ENCODE measurements around the gene TSC22D4.
A peak's percentile ranks its signal among the peaks of the same experiment; 100 is the strongest.

DNA sequence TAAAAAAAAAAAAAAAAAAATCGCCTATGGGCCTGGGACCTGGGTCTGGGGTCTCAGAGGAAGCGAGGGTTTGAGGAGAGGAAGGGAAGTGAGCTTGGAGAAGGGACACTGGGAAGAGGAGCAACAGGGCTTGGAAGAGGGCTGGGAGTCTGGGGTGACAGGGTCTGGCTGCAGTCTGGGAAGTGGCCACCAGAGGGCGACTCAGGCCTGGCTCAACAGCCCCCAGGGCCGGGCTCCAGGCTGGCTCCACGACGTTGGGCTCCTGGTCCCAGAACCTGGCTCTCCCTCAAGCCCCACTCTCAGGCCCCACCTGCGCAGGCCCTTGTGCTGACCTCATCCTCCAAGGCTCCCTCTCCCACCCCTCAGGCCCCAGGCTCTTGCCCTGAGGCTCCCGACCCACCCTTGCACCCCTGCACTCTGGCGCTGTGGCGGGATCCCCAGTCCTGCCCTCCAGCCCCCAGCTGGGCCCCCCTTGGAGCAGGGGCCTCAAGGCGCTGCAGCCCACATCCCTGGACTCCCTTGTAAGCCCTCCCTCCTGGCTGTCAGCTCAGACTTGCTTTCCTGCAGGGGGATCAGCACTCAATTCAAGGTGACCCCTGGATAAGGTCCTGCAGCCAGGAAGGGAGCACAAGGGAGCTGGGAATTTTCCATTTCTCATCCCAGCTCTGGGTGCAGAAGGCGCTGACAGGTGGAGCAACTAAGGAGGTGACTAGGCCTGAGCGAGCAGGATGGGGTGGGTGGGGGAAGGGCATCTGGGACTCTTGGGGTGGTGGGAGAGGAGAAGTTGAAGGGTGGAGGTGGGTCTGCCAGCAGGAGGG lies 9.6 kb downstream of the TSC22D4 start:
- TF ChIP-seq NFRKB (IDR thresholded peaks at IDR 0.05; ENCODE audit: low read depth) (no peak), ERF (CRISPR knock-in tag; IDR thresholded peaks at IDR 0.05) (no peak), GATAD2A (IDR thresholded peaks at IDR 0.05) (0 out of 2 replicates have a peak, but pooled peaks have one; percentile 15), JUNB (CRISPR knock-in tag; conservative IDR thresholded peaks at IDR 0.05) (no peak), CBX5 (IDR thresholded peaks at IDR 0.05; ENCODE audit: borderline replicate concordance, low read depth) (no peak), FOS (IDR thresholded peaks at IDR 0.05; ENCODE audit: extremely low read depth, insufficient read length) (no peak), ATF1 (CRISPR knock-in tag; IDR thresholded peaks at IDR 0.05) (no peak), ATF1 (tag; IDR thresholded peaks at IDR 0.05) (no peak)
- TF ChIP-seq, protein P1, sequence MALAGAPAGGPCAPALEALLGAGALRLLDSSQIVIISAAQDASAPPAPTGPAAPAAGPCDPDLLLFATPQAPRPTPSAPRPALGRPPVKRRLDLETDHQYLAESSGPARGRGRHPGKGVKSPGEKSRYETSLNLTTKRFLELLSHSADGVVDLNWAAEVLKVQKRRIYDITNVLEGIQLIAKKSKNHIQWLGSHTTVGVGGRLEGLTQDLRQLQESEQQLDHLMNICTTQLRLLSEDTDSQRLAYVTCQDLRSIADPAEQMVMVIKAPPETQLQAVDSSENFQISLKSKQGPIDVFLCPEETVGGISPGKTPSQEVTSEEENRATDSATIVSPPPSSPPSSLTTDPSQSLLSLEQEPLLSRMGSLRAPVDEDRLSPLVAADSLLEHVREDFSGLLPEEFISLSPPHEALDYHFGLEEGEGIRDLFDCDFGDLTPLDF (CRISPR knock-in tag; IDR thresholded peaks at IDR 0.05), result no peak
- TF ChIP-seq, protein P2, sequence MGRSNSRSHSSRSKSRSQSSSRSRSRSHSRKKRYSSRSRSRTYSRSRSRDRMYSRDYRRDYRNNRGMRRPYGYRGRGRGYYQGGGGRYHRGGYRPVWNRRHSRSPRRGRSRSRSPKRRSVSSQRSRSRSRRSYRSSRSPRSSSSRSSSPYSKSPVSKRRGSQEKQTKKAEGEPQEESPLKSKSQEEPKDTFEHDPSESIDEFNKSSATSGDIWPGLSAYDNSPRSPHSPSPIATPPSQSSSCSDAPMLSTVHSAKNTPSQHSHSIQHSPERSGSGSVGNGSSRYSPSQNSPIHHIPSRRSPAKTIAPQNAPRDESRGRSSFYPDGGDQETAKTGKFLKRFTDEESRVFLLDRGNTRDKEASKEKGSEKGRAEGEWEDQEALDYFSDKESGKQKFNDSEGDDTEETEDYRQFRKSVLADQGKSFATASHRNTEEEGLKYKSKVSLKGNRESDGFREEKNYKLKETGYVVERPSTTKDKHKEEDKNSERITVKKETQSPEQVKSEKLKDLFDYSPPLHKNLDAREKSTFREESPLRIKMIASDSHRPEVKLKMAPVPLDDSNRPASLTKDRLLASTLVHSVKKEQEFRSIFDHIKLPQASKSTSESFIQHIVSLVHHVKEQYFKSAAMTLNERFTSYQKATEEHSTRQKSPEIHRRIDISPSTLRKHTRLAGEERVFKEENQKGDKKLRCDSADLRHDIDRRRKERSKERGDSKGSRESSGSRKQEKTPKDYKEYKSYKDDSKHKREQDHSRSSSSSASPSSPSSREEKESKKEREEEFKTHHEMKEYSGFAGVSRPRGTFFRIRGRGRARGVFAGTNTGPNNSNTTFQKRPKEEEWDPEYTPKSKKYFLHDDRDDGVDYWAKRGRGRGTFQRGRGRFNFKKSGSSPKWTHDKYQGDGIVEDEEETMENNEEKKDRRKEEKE (IDR thresholded peaks at IDR 0.05; ENCODE audit: borderline replicate concordance in 1 of 2, control insufficient read depth in 1 of 2, low read depth in 2 of 2, low read length in 1 of 2), result no peak

All from K562 (cell line).